HG03139 (cell line): ENCODE results near the gene SIGLEC11.
A peak's percentile ranks its signal among the peaks of the same experiment; 100 is the strongest.
"Not testable (repeated sequence)": the region's sequence is repeated elsewhere in the genome, so short reads cannot be mapped to it uniquely, and the experiment has no call there.

ENCODE experiments used
- ATAC-seq: cut with Tn5 transposase; IDR thresholded peaks from one replicate; pipeline ENCODE4 v1.9.1; 2021; ENCODE audit not compliant: unreplicated experiment

The SIGLEC11 gene

GRCh38 chr19:49951806-49952478 lies 9.0 kb downstream of the SIGLEC11 start:
- no peak for ATAC-seq

- ATAC-seq, result no peak
These were observed 9.9 kb downstream of the SIGLEC11 start for GRCh38 chr19:49950956-49951526.

GRCh38 chr19:49950590-49950948 lies 10.4 kb downstream of the SIGLEC11 start:
- ATAC-seq, result no peak

GRCh38 chr19:49949742-49950589 lies 11.0 kb downstream of the SIGLEC11 start:
- no peak for ATAC-seq

DNA sequence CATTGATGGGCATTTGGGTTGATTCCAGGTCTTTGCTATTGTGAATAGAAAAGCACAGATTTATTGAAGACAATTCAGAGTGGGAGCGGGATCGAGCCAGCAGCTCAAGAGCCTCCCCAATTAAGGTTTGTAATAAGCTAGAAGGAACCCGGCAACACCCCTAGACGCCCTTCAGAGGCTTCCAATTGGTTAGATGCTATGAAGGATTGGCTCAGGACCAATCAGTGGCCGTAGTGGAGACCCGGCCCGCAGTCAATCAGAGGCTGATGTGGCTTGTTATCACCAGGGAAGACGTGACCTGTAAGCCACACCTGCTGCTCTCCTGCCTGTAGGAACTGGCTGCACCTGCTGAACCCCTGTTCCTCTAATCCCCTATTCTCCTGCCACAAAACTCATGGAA lies 14.6 kb downstream of the SIGLEC11 start:
- ATAC-seq, result no peak

DNA sequence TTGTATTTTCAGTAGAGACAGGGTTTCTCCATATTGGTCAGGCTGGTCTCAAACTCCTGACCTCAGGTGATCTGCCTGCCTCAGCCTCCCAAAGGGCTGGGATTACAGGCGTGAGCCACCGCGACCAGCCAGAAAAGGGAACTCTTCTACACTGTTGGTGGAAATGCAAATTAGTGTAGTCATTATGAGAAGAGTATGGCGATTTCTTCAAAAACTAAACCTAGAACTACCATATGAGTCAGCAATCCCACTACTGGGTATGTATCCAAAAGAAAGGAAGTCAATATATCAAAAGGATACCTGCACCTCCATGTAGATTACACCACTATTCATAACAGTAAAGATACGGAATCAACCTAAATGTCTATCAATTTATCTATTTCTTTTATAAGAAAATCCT lies 16.4 kb downstream of the SIGLEC11 start:
- ATAC-seq, result not testable (repeated sequence)

- ATAC-seq, result no peak
These were observed 20.5 kb downstream of the SIGLEC11 start for GRCh38 chr19:49940482-49940791.

- ATAC-seq, result no peak
These were observed 21.1 kb downstream of the SIGLEC11 start for GRCh38 chr19:49939721-49940481.

GRCh38 chr19:49938662-49939061 lies 22.3 kb downstream of the SIGLEC11 start:
- no peak for ATAC-seq

DNA sequence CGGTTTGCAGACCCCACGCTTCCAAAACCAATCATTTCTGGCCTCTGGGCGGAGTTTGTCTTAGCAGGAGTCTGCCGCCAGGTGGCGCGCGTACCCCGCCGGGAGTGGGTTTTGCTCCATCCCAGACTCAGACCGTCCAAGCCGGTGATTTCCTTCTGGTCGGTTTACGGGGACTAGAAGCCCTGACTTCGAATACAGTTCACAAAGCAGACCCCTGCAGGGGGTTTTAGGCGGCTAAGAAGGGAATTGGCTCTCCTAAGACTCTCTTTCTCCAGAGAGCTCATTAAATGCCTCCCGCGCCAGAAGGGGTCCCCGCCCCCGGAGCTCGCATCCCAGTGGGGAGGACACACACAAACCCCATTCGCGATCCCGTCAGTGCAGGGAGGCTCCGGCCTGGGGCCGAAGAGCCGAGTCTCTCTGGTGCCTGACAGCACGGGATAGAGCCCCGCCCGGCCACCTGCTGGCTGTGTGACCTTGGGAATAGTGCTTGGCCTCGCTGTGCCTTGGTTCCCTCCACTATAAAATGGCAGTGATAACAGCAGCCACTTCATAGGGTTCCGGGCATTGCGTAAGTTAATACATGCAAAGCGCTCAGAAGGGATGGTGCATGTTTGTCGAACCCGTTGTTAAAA lies 23.1 kb downstream of the SIGLEC11 start:
- no peak for ATAC-seq

- no peak for ATAC-seq
These were observed 24.4 kb downstream of the SIGLEC11 start for GRCh38 chr19:49936549-49936948.

DNA sequence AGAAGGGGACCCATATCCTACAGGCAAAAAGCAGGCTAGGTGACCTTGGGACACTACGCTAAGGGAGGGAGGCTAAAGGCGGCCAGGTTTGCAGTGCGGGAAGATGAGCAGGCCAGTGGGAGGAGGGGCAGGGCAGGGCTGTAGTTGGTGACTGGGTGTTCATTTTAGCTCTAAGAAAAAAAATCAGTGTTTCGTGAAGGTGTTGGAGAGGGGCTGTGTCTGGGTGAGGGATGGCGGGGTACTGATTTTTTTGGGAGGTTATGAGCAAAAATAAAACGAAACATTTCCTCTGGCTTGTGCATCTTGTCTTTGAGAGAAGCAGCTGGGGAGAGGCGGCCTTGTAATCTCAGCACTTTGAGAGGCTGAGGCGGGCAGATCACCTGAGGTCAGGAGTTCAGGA lies 27.3 kb downstream of the SIGLEC11 start:
- ATAC-seq, result no peak

GRCh38 chr19:49932731-49933131 lies 28.2 kb downstream of the SIGLEC11 start:
- ATAC-seq, result no peak

- no peak for ATAC-seq
These were observed 28.9 kb downstream of the SIGLEC11 start for GRCh38 chr19:49932041-49932451.

DNA sequence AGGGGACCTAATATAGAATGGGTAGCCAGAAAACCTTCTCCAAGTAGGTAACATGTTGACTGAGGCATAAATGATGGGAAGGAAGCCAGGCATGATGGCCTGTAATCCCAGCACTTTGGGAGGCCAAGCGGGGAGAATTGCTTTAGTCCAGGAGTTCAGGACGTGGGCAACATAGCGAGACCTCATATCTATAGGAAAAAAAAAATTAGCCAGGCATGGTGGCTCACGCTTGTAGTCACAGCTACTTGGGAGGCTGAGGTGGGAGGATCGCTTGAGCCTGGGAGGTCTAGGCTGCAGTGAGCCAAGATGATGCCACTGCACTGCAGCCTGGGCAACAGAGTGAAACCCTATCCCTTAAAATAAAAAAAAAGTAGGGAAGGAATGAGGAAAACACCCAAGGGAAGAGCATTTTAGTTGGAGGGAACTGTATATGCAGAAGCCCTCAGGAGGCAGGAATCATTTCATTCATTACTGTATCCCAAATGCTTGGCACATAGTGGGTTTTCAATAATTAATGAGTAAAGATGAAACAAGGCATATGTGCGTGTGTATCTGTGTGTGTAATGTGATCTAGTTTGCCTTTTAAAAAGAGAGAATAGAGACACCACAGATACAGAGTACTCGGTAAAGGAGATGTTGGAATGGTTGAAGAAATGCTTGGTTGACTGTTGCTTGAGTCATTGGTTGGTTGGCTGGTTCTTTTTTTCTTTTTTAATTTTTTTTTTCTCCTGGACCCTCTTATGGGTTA lies 29.5 kb downstream of the SIGLEC11 start:
- no peak for ATAC-seq

DNA sequence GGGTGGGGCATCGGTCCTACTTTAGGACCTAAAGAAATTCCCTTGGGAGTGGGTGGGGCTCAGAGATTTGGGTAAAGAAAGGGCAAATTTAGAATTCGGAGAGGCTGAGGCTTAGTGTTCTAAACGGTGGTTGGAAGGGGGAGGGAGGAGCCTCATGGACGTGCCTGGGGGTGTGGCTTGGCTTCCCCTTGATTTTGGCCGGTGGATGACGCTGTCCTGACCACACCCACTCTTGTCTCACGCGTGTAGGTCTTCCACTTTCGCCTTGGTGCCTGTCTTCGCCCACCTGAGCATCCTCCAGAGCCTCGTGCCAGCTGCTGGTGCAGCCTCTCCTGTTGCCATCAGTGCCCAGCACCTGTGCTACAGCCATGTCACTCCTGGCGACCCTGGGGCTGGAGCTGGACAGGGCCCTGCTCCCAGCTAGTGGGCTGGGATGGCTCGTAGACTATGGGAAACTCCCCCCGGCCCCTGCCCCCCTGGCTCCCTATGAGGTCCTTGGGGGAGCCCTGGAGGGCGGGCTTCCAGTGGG lies 30.4 kb downstream of the SIGLEC11 start:
- no peak for ATAC-seq

- peak; percentile 68 for ATAC-seq
These were observed 31.1 kb downstream of the SIGLEC11 start for GRCh38 chr19:49929611-49930482.

DNA sequence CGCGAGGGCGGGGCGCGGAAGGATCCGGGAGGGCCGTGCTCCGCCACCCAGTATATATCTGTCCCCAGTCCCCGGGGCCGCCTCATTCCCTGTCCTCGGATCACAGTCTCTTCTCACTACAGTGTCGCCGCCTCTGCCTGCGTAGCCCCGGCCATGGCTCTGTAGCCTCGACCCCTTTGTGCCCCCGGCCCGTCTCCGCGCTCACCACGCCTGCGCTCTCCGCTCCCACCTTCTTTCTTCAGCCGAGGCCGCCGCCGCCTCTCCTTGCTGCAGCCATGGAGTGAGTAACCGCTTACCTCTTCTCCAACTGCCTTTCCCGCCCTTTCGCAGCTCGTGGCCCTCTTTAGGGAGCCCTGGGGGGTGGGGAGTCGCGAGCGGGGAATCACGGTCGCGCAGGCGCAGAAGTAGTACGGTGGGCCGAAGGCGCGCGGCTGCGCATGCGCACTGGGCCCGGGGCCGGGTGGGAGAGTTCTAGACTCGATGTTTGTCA lies 31.8 kb downstream of the SIGLEC11 start, which contains the start of the genes ATF5 and NUP62:
TSS of gene ATF5 (plus strand) at position 85 of the 490 bp plus-strand sequence. CDS start 1,646 bp downstream, outside the sequence.
TSS of gene NUP62 (minus strand) at position 384 of the 490 bp plus-strand sequence. CDS start 19,697 bp downstream, outside the sequence.
- ATAC-seq, result peak; percentile 37
